HG02938 (cell line): ENCODE measurements around the gene RPS16.

Experiments used
- ATAC-seq: cut with Tn5 transposase; IDR thresholded peaks from one replicate; pipeline ENCODE4 v1.9.1; 2021; ENCODE audit warnings: mild to moderate bottlenecking, moderate library complexity; ENCODE audit not compliant: unreplicated experiment

The RPS16 gene

DNA sequence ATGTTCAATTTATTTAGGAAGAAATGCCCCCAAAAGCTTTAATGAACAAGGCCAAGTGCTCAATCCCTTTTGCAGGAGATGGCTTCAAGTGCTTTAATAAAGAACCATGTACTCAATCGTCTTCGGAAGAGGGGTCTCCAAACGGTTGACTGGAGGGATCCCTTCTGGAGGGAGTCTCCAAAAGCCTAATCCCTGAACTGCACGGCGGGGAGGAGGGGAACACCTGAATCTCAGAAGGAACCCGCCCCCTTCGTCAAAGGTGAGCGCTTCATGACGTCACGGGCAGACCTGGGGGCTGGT is 45.3 kb downstream of the RPS16 start:
- ATAC-seq: no peak

DNA sequence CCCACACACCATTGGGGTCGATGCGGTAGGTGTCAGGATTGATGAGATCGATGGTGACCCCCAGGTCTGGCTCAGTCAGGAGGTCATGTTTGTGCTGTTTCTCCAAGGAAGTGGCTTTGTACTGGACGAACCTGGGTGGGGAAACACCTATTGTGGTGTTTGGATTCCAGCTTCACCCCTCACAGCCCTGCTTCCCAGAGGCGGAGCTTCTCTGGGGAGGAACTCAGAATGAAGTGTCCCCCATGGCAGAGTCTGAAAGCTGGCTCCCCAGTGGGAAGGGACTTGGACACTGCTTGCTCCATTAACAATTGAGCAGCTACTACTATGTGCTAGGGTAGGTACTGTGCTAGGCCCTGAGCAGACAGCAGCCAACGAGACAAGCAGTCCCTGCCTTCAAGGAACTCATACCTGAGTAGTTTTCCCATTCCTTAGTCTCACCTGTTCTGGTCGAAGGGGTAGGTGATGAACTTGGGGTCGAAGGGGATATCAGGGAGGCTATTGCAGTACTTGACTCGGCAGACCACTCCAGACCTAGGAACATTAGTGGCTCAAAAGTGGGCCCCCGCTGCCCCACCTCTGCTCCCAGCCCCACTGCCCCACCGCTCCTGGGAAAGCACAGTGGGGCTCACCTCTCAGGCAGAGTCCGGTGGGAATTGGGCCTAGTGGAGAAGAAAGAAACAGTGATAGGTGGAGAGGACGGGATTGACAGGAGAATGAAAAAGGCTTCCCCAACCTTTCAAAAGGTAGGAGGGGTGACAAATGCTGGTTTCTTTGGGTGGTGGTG is 45.9 kb downstream of the RPS16 start:
- no peak for ATAC-seq

DNA sequence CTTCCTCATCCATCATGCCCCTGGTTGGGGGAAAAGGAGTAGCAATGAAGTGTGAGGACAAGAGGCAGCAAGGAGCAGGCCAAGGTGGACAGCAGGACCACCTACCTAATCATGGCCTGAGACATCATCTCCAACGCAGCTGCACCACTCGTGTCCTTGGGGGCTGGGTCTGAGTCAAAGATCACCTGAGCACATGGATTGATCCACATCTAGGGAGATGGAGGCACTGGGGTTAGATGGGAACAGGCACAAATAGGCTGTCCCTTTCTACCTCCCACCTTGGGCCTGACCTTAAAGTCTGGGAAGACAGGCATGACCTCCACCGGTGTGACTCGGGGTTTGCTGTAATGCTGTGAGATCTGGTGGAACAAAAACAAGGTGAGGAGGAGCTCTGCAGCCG is 47.1 kb downstream of the RPS16 start:
- ATAC-seq: no peak

DNA sequence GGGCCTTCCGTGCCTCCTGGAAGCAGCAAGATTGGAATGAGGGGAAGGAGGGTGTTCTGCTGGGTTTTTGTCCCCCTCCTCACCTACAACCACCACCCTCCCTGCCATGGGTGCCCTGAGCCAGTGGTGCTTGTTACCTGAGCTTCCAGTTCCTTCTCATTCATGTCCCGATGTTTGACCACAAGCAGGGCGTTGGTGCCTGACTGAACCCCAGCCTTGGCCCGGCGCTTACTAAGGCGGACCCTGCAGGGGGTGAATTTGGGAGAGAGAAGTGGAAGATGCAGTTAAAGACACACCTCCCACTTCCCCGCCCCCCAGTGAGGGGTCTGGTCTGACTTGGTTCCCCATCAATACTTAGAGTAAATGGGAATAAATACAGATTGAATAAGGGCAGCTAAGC is 49.2 kb downstream of the RPS16 start:
- ATAC-seq: no peak

DNA sequence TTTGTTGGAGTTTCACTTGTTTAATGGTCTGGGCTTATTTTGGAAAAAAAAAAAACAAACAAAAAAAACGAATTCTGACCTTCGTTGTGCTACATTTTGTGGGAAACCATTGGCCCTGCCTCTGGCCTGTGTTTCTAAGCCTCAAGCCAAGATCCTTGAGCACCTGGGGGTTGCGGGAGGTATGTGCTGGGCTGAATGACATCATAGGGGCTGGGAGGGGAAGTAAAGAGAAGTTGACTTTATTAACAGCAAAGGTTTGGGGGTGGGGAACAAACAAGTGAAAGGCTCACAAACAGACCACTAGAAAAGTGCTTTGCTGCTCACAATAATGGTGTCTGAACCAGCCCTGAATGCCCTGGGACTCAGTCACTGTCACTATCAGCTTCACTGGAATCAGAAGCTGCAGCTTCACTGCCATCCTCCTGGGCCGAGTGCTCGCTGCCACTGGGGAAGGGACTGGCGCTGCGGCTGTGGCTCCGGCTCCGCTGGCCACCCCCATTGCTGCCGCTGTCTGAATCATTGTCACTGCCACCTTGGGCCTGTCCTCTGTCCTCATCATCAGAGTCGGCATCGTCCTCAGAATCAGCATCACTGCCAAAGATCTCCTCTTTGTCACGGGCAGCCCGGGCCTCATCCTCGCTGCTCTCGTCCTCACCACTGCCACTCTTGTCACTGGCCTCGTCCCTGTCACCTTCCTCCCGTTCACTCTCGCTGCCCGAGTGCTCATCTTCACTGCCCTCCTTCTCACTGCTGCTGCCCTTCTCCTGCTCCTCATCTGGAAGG is 49.9 kb downstream of the RPS16 start:
- ATAC-seq: no peak

DNA sequence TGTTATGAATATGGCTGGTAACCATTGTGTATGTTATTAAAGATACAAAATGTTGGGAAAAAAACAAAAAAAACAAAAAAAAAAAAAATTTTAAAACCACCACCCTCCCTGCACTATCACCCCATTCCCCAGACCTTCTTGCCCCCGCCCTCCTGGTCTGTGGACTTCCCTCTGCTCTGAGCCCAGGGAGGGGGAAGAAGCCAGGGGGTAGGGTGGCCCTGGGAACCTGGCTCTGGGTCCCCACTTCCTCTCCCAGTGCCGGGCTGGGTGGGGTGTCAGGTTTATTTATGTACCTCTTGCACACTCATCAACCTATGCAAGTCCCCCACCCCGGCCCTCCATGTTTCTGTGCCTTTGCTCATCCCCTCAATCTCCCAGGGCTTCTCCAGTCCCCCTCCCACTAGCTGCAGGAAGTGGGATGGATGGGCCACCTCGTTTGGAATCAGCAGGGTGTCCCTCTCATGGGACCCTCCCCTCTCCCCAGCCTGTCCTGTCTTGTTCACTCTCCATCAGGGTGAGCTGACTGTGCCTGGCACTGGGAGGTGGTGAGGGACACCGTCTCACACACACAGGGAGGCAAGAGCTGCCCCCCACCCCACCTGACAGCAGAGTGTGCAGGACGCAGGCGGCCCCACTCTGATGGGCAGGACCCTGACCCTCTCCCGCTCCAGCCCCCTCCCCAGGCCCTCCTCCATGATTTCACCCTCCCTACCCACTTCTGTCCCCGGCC is 50.7 kb downstream of the RPS16 start:
- no peak for ATAC-seq
